ENCODE results near the gene IGSF21. TPM values are rescaled to one million over a fixed set of nuclear protein-coding genes. Genes with fewer than 3 reads are reported as not detected.

IGSF21 gene
- total RNA-seq, 2 donors from 2014 or later: 4.6 to 8.5 TPM

GRCh38 chr1:18154430-18155194, 47.0 kb downstream of the IGSF21 start:
- no peaks in the 10 kb centered on the region for H3K36me3 ChIP-seq
- no peaks in the 10 kb centered on the region for H3K4me1 ChIP-seq (replicated peaks)
- intact Hi-C loops (cut with DNase I): no loop called here
- H3K9me3 ChIP-seq: no peaks in the 10 kb centered on the region
- 68% methylated on average over 3 of the region's 3 CpGs for WGBS
- no peak overlapping the region for H3K27ac ChIP-seq
- DNase-seq (ENCODE audit: low spot score): no peak
- no peak overlapping the region for H3K4me3 ChIP-seq
- no peaks in the 10 kb centered on the region for H3K27me3 ChIP-seq (replicated peaks; ENCODE audit: insufficient read depth)
- TF ChIP-seq, protein P1, sequence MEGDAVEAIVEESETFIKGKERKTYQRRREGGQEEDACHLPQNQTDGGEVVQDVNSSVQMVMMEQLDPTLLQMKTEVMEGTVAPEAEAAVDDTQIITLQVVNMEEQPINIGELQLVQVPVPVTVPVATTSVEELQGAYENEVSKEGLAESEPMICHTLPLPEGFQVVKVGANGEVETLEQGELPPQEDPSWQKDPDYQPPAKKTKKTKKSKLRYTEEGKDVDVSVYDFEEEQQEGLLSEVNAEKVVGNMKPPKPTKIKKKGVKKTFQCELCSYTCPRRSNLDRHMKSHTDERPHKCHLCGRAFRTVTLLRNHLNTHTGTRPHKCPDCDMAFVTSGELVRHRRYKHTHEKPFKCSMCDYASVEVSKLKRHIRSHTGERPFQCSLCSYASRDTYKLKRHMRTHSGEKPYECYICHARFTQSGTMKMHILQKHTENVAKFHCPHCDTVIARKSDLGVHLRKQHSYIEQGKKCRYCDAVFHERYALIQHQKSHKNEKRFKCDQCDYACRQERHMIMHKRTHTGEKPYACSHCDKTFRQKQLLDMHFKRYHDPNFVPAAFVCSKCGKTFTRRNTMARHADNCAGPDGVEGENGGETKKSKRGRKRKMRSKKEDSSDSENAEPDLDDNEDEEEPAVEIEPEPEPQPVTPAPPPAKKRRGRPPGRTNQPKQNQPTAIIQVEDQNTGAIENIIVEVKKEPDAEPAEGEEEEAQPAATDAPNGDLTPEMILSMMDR (IDR thresholded peaks at IDR 0.05): no peak
- TF ChIP-seq POLR2AphosphoS5 (IDR thresholded peaks at IDR 0.05) (no peak), POLR2A (IDR thresholded peaks at IDR 0.05) (no peak)

DNA sequence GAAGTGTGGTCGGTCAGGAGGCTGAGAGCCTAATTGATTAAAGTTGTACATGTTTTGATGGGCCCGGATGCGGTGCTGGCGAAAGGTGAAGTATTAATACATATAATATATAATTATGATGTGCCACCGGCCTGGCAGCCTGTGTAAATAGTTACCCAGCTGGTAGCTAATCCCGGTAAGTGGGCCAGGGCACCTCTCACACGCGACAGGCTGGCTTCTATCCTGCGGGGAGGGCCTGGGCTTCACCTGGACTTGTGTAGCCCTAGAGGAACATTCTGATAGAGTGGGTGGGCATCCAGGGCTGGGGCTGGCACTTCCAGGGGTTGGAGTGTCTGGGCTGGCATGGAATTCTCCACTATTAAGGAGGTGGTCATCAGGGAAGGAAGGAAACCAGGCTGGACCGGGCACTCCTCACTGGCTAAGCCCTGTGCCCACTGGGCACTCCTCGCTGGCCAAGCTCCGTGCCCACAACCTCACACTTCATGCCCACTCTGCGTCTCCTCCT, 48.3 kb downstream of the IGSF21 start:
- no peaks in the 10 kb centered on the region for H3K36me3 ChIP-seq
- no peaks in the 10 kb centered on the region for H3K27me3 ChIP-seq (replicated peaks; ENCODE audit: insufficient read depth)
- no peak overlapping the region for H3K27ac ChIP-seq
- WGBS: 73% methylated on average over 13 of the region's 13 CpGs
- H3K4me3 ChIP-seq: no peak overlapping the region
- no peaks in the 10 kb centered on the region for H3K4me1 ChIP-seq (replicated peaks)
- DNase-seq (ENCODE audit: low spot score): no peak
- TF ChIP-seq, protein P1 (IDR thresholded peaks at IDR 0.05): no peak
- intact Hi-C loops (cut with DNase I): no loop called here
- H3K9me3 ChIP-seq: no peaks in the 10 kb centered on the region

DNA sequence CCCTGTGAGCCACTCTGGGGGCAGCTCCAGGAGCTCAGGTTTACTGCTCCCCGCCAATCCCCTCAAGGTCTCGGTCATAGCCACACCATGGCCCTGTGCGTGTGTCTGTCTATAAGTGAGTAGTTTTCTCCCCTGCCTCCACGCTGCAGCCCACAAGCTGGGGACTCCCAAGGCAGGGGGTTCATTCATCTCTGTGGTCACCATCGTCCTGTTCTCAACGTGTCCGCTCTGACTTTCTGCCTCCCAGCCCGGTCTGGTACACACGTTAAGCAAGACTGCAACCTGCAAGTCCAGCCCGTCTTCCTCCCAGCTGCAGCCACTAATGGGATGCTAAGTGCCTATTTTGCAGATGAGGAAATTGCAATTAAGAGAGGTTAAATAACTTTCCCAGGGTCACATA, 49.8 kb downstream of the IGSF21 start:
- intact Hi-C loops (cut with DNase I): no loop called here
- no peak overlapping the region for H3K4me3 ChIP-seq

DNA sequence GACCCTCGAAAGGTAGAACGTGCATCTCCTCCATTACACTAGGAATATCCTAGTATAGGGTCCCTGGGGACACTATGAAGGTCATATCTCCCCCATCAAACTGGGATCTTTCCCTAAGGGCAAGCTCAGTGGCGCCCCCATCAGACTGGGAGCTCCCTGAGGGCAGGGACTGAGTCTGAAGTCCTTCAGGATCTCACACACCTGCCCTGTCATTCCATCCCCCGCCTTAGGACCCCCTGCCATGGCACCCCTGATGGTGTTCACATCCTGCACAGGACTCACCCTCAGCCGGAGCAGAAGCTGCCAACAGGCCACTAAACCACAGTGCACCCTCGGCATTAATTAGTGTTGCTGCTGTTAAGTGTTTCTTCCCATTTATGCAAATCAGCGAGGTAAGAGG, 50.4 kb downstream of the IGSF21 start:
- DNase-seq (ENCODE audit: low spot score): no peak
- TF ChIP-seq POLR2A (IDR thresholded peaks at IDR 0.05) (no peak), POLR2AphosphoS5 (IDR thresholded peaks at IDR 0.05) (no peak)
- TF ChIP-seq, protein P1 (IDR thresholded peaks at IDR 0.05): no peak
- 81% methylated on average over 7 of the region's 7 CpGs for WGBS
- H3K9me3 ChIP-seq: no peaks in the 10 kb centered on the region
- H3K4me1 ChIP-seq (replicated peaks): no peaks in the 10 kb centered on the region
- H3K4me3 ChIP-seq: no peak overlapping the region
- H3K27me3 ChIP-seq (replicated peaks; ENCODE audit: insufficient read depth): no peaks in the 10 kb centered on the region
- H3K36me3 ChIP-seq: no peaks in the 10 kb centered on the region
- intact Hi-C loops (cut with DNase I): no loop called here
- H3K27ac ChIP-seq: no peak overlapping the region

More for the DNA sequence above, 49.8 kb downstream of the IGSF21 start:
- H3K36me3 ChIP-seq: no peaks in the 10 kb centered on the region
- H3K27me3 ChIP-seq (replicated peaks; ENCODE audit: insufficient read depth): no peaks in the 10 kb centered on the region
- 64% methylated on average over 10 of the region's 10 CpGs for WGBS
- no peaks in the 10 kb centered on the region for H3K4me1 ChIP-seq (replicated peaks)
- no peak overlapping the region for H3K27ac ChIP-seq
- TF ChIP-seq POLR2A (IDR thresholded peaks at IDR 0.05): no peak
- no peaks in the 10 kb centered on the region for H3K9me3 ChIP-seq
- no peak for DNase-seq (ENCODE audit: low spot score)

GRCh38 chr1:18158714-18159113, 51.1 kb downstream of the IGSF21 start:
- Histone ChIP-seq H3K4me1 (replicated peaks) (no peaks in the 10 kb centered on the region), H3K36me3 (no peaks in the 10 kb centered on the region), H3K4me3 (no peak overlapping the region), H3K27me3 (replicated peaks; ENCODE audit: insufficient read depth) (no peaks in the 10 kb centered on the region), H3K9me3 (no peaks in the 10 kb centered on the region), H3K27ac (no peak overlapping the region)
- TF ChIP-seq POLR2A (IDR thresholded peaks at IDR 0.05) (no peak), POLR2AphosphoS5 (IDR thresholded peaks at IDR 0.05) (no peak)
- TF ChIP-seq, protein P1 (IDR thresholded peaks at IDR 0.05): no peak
- DNase-seq (ENCODE audit: low spot score): no peak
- 77% methylated on average over 5 of the region's 5 CpGs for WGBS
- intact Hi-C loops (cut with DNase I): no loop called here

Measured in prostate gland (tissue), 2 donors.